Mesothelial cell of epicardium (in vitro differentiated cells): ENCODE results near the gene GAST. TPM values are rescaled to one million over a fixed set of nuclear protein-coding genes. Genes with fewer than 3 reads are reported as not detected.
"Not testable (repeated sequence)": the region's sequence is repeated elsewhere in the genome, so short reads cannot be mapped to it uniquely, and the experiment has no call there.

Source experiments
- DNase-seq, 2 experiments: peaks; one replicate each; pipeline ENCODE4 v3.0.0; 2021; ENCODE audit warnings: low spot score in 2 of 2; ENCODE audit not compliant: unreplicated experiment in 2 of 2
- H3K27ac Mint-ChIP-seq: 2 replicates; pipeline ENCODE4 v1.8.0; 2021; ENCODE audit warnings: mixed read lengths
- H3K27me3 Mint-ChIP-seq: 2 replicates; pipeline ENCODE4 v1.8.0; 2021; ENCODE audit warnings: low read depth, mixed read lengths
- H3K36me3 Mint-ChIP-seq: 2 replicates; pipeline ENCODE4 v1.8.0; 2021; ENCODE audit warnings: mixed read lengths
- H3K4me1 Mint-ChIP-seq: 2 replicates; pipeline ENCODE4 v1.8.0; 2021; ENCODE audit warnings: mixed read lengths
- H3K4me3 Mint-ChIP-seq: 2 replicates; pipeline ENCODE4 v1.8.0; 2021; ENCODE audit warnings: mild to moderate bottlenecking, moderate library complexity, mixed read lengths
- H3K9me3 Mint-ChIP-seq: 2 replicates; pipeline ENCODE4 v1.8.0; 2021; ENCODE audit warnings: mixed read lengths
- CTCF ChIP-seq: fragments of 200-600 bp; sonication (generic); IDR thresholded peaks from one replicate; pipeline ENCODE4 v1.5.0; 2021; ENCODE audit warnings: antibody characterized with exemption; ENCODE audit not compliant: unreplicated experiment
- total RNA-seq: library from RNA; stranded (reverse); gene quantifications from 3 replicates; pipeline ENCODE4 v1.2.1, GENCODE V29; 2021

The GAST gene
- total RNA-seq, 1 donor from 2014 or later: not detected

GRCh38 chr17:41697122-41697962 lies 14.8 kb upstream of the GAST start:
- Mint-ChIP-seq H3K4me1 (peaks cover 7% of the 10 kb centered on the region), H3K27ac (no peak overlapping the region), H3K9me3 (no peaks in the 10 kb centered on the region), H3K27me3 (no peaks in the 10 kb centered on the region), H3K36me3 (peaks cover 9% of the 10 kb centered on the region), H3K4me3 (no peak overlapping the region)
- no peak for DNase-seq
- TF ChIP-seq CTCF: no peak

- DNase-seq, H3K9me3 Mint-ChIP-seq, H3K36me3 Mint-ChIP-seq, H3K27me3 Mint-ChIP-seq, H3K4me3 Mint-ChIP-seq, H3K27ac Mint-ChIP-seq: not testable (repeated sequence)
- H3K4me1 Mint-ChIP-seq: peaks cover 12% of the 10 kb centered on the region
Observed at GRCh38 chr17:41700843-41701242, 11.3 kb upstream of the GAST start.

DNA sequence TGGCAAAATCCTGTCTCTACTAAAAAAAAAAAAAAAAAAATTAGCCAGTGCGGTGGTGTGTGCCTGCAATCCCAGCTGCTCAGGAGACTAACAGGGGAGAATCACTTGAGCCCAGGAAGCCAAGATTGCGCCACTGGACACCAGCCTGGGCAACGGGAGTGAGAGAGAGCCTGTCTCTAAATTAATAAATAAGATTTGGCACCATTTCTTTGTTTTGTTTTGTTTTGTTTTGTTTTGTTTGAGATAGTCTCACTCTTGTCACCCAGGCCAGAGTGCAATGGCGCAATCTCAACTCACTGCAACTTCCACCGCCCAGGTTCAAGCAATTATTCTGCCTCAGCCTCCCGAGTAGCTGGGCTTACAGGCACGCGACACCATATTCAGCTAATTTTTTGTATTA lies 9.4 kb upstream of the GAST start:
- Mint-ChIP-seq H3K27me3 (no peaks in the 10 kb centered on the region), H3K4me1 (peaks cover 6% of the 10 kb centered on the region), H3K27ac (no peak overlapping the region), H3K4me3 (no peak overlapping the region), H3K36me3 (no peaks in the 10 kb centered on the region), H3K9me3 (no peaks in the 10 kb centered on the region)
- no peak for DNase-seq
- no peak for TF ChIP-seq CTCF

- no peak for DNase-seq
- no peaks in the 10 kb centered on the region for H3K27me3 Mint-ChIP-seq
- TF ChIP-seq CTCF: no peak
- H3K36me3 Mint-ChIP-seq: no peaks in the 10 kb centered on the region
- peaks cover 6% of the 10 kb centered on the region for H3K4me1 Mint-ChIP-seq
- H3K4me3 Mint-ChIP-seq: no peak overlapping the region
- H3K9me3 Mint-ChIP-seq: no peaks in the 10 kb centered on the region
- no peak overlapping the region for H3K27ac Mint-ChIP-seq
Observed at GRCh38 chr17:41705271-41705991, 6.7 kb upstream of the GAST start.

DNA sequence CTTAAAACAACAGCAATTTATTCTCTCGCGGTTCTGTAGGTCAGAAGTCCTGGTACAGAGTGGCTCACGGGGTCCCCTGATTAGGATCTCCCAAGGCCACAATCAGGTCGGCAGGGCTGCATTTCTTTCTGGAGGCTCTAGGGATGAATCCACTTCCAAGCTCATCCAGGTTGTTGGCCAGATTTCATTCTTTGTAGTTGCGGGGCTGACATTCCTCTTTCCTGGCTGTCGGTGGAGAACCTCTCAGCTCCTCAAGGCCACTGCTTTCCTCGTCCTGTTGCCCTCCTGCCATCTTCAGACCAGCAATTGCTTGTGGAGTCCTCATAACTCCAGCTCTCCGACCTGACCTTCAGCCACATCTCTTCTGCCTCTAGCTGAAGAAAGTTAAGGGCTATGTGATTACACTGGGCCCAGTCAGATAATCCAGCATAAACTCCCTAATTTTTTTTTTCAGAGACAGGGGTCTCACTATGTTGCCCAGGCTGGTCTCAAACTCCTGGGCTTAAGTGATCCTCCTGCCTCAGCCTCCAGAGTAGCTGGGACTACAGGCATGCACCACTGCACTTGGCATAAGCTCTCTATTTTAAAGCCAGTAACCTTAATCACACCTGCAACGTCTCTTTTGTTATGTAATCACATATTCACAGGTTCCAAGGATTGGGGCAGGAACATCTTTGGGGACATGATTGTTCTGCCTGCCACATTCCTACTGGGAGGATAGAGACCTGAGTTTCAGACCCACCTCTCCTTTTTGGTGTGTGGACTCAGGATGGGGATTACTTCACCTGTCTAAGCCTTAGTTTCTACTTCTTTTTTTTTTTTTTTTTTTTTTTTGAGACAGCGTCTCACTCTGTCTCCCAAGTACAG lies 4.1 kb upstream of the GAST start:
- no peak overlapping the region for H3K4me3 Mint-ChIP-seq
- H3K27ac Mint-ChIP-seq: no peak overlapping the region
- H3K36me3 Mint-ChIP-seq: no peaks in the 10 kb centered on the region
- no peaks in the 10 kb centered on the region for H3K9me3 Mint-ChIP-seq
- TF ChIP-seq CTCF: no peak
- H3K4me1 Mint-ChIP-seq: peaks cover 6% of the 10 kb centered on the region
- peaks cover 4% of the 10 kb centered on the region for H3K27me3 Mint-ChIP-seq
- DNase-seq: no peak
